ENCODE data around the gene ZDHHC8.

ZDHHC8 gene

GRCh38 chr22:20099099-20099711 lies 32.4 kb upstream of the ZDHHC8 start:
- no peak for DNase-seq

- DNase-seq: no peak
These were observed 30.0 kb upstream of the ZDHHC8 start for GRCh38 chr22:20101638-20102037.

GRCh38 chr22:20102203-20102780 lies 29.3 kb upstream of the ZDHHC8 start:
- no peak for DNase-seq

GRCh38 chr22:20105456-20106204 lies 26.0 kb upstream of the ZDHHC8 start:
- no peak for DNase-seq

GRCh38 chr22:20106205-20106848 lies 25.3 kb upstream of the ZDHHC8 start:
- DNase-seq: no peak

- DNase-seq: no peak
These were observed 24.8 kb upstream of the ZDHHC8 start for GRCh38 chr22:20106849-20107237.

- no peak for DNase-seq
These were observed 24.1 kb upstream of the ZDHHC8 start for GRCh38 chr22:20107471-20107901.

- DNase-seq: no peak
These were observed 23.4 kb upstream of the ZDHHC8 start for GRCh38 chr22:20107951-20108756.

GRCh38 chr22:20108757-20109230 lies 22.8 kb upstream of the ZDHHC8 start:
- no peak for DNase-seq

- no peak for DNase-seq
These were observed 21.9 kb upstream of the ZDHHC8 start for GRCh38 chr22:20109411-20110358.

GRCh38 chr22:20110359-20110985 lies 21.1 kb upstream of the ZDHHC8 start:
- no peak for DNase-seq

- DNase-seq: peak; percentile 13
These were observed 20.4 kb upstream of the ZDHHC8 start for GRCh38 chr22:20111045-20111688.

GRCh38 chr22:20111689-20112622 lies 19.6 kb upstream of the ZDHHC8 start:
- DNase-seq: no peak

- no peak for DNase-seq
These were observed 18.7 kb upstream of the ZDHHC8 start for GRCh38 chr22:20112623-20113511.

- no peak for DNase-seq
These were observed 17.9 kb upstream of the ZDHHC8 start for GRCh38 chr22:20113551-20114310.

GRCh38 chr22:20114506-20115475 lies 16.8 kb upstream of the ZDHHC8 start:
- DNase-seq: no peak

All from SHP77 treated with DMSO at 0.1 percent for 48 hours (cell line).